Measurements from ENCODE around the gene KPNA4. TPM values are rescaled to one million over a fixed set of nuclear protein-coding genes. Genes with fewer than 3 reads are reported as not detected.

KPNA4 gene
- polyA plus RNA-seq, 1 experiment = 28.4 TPM

DNA sequence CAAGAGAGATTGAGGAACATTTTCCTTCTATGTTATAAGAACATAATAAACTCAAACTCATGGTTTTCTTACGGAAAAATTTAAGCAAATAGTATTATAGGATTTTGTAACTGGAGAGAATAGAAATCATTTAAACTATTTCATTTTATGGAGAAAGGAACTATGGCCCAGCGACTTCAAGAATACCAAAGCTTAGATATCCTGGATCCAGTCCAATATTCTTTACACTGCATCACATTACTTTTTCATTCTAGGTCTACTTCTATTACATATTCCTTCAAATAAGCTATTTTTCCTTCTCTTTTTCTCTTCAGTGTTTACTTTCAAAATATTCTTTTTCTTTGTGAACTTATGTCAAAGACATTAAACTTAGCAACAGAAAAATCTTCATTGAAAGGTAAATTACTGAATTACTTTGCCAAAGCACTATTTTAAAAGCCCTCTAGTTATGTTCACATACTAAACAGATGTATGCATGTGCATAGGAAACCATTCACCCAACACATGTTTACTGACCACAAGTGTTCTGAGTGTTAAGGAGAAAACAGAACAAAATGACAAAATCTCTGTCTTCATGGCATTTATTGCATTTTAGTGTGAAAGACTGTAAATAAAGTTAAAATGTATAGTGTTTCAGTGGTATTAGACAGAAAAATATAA, 20.4 kb downstream of the KPNA4 start:
- ChIA-PET POLR2A (no interaction called here), CTCF (interaction anchor here (1.4 kb wide), 1 partner anchor 9 kb away, joined by 4 read pairs; no protein-coding TSS in a partner anchor)
- no peak overlapping the region for H3K4me3 ChIP-seq (ENCODE audit: low read depth, low read length)
- no peak overlapping the region for H3K27ac ChIP-seq (ENCODE audit: low read depth, low read length)
- no peak for DNase-seq (ENCODE audit: low read depth, low spot score)
- no peaks in the 10 kb centered on the region for H3K27me3 ChIP-seq (ENCODE audit: control insufficient read depth, insufficient read depth, low read length)
- no peaks in the 10 kb centered on the region for H3K9me3 ChIP-seq (ENCODE audit: control insufficient read depth, insufficient read depth, low read length)
- TF ChIP-seq CTCF (IDR thresholded peaks at IDR 0.05; ENCODE audit: low read depth, low read length) = no peak

DNA sequence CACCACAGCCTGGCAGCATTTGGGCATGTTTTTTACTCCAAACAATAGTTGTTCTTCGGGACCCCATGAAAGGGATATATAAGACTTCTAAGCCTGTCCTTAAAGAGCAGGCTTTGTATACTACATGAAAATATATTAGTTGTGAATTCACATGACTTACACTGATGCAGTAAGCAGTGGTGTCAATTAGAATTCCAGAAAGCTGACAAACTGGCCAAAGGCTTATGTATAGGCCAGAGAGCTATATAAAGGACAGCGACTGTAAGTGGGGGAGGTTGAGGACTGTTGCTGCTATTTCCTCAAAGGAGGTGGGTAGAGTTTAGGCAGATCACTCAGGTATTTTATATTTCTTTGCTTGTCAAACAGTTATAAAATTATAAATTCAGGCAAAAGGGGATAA, 24.8 kb downstream of the KPNA4 start:
- H3K9me3 ChIP-seq (ENCODE audit: control insufficient read depth, insufficient read depth, low read length) = no peaks in the 10 kb centered on the region
- ChIA-PET CTCF (no interaction called here), POLR2A (no interaction called here)

DNA sequence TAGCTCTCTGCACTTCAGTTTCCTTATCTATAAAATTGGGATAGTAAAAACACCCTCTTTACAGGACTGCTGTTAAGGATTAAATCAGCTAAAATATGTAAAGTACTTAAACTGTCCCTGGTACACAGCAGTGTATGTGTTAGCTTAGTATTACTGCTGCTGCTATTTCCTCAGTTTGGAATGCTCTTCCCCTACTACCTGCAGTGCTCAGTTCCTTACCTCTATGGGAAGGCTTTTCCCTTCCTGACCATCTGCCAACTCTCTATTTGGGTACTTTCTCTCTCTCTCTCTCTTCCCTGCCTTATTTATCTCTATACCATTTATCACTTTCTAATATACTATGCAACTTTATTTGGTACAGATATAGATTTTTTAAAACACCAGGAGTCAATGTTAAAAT, 26.5 kb downstream of the KPNA4 start:
- POLR2A ChIA-PET = no interaction called here

More for the DNA sequence above, 24.8 kb downstream of the KPNA4 start:
- TF ChIP-seq CTCF (IDR thresholded peaks at IDR 0.05; ENCODE audit: low read depth, low read length) = no peak
- DNase-seq (ENCODE audit: low read depth, low spot score) = no peak
- no peaks in the 10 kb centered on the region for H3K27me3 ChIP-seq (ENCODE audit: control insufficient read depth, insufficient read depth, low read length)
- no peak overlapping the region for H3K27ac ChIP-seq (ENCODE audit: low read depth, low read length)
- no peak overlapping the region for H3K4me3 ChIP-seq (ENCODE audit: low read depth, low read length)

GRCh38 chr3:160537729-160538128, 27.6 kb downstream of the KPNA4 start:
- POLR2A ChIA-PET = no interaction called here

More for the DNA sequence above, 26.5 kb downstream of the KPNA4 start:
- no peaks in the 10 kb centered on the region for H3K27me3 ChIP-seq (ENCODE audit: control insufficient read depth, insufficient read depth, low read length)
- TF ChIP-seq CTCF (IDR thresholded peaks at IDR 0.05; ENCODE audit: low read depth, low read length) = no peak
- CTCF ChIA-PET = interaction anchor here (0.8 kb wide), 1 partner anchor 403 kb away, joined by 3 read pairs; no protein-coding TSS in a partner anchor
- no peak for DNase-seq (ENCODE audit: low read depth, low spot score)
- no peak overlapping the region for H3K27ac ChIP-seq (ENCODE audit: low read depth, low read length)
- no peak overlapping the region for H3K4me3 ChIP-seq (ENCODE audit: low read depth, low read length)
- no peaks in the 10 kb centered on the region for H3K9me3 ChIP-seq (ENCODE audit: control insufficient read depth, insufficient read depth, low read length)

More at GRCh38 chr3:160537729-160538128, 27.6 kb downstream of the KPNA4 start:
- Histone ChIP-seq H3K4me3 (ENCODE audit: low read depth, low read length) (no peak overlapping the region), H3K27ac (ENCODE audit: low read depth, low read length) (no peak overlapping the region), H3K27me3 (ENCODE audit: control insufficient read depth, insufficient read depth, low read length) (no peaks in the 10 kb centered on the region), H3K9me3 (ENCODE audit: control insufficient read depth, insufficient read depth, low read length) (no peaks in the 10 kb centered on the region)
- no peak for DNase-seq (ENCODE audit: low read depth, low spot score)
- no peak for TF ChIP-seq CTCF (IDR thresholded peaks at IDR 0.05; ENCODE audit: low read depth, low read length)
- CTCF ChIA-PET = no interaction called here

Measured in AG04450 (cell line).